GM19239 (cell line): ENCODE results near the gene DNAJC3.
"Not testable (repeated sequence)": the region's sequence is repeated elsewhere in the genome, so short reads cannot be mapped to it uniquely, and the experiment has no call there.

ENCODE experiments used
- DNase-seq: peaks from one replicate; pipeline ENCODE4 v3.0.0; 2011; ENCODE audit warnings: low spot score; ENCODE audit not compliant: insufficient read length
- FAIRE-seq: peaks from 2 replicates; lab custom pipeline; 2011; peaks lifted over from hg19 to GRCh38; lab: Jason Lieb, UNC

DNAJC3 gene

DNA sequence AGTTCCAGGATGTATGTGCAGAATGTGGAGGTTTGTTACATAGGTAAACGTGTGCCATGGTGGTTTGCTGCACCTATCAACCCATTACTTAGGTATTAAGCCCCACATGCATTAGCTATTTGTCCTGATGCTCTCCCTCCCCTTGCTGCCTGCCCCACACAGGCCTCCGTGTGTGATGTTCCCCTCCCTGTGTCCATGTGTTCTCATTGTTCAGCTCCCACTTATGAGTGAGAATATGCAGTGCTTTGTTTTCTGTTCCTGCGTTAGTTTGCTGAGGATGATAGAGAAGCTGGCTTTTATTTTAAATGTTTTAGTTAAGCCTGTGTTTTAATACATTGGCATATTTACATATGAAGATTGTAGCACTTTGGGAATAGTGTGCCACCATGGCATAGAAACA lies 85.7 kb downstream of the DNAJC3 start:
- DNase-seq, FAIRE-seq: not testable (repeated sequence)

DNA sequence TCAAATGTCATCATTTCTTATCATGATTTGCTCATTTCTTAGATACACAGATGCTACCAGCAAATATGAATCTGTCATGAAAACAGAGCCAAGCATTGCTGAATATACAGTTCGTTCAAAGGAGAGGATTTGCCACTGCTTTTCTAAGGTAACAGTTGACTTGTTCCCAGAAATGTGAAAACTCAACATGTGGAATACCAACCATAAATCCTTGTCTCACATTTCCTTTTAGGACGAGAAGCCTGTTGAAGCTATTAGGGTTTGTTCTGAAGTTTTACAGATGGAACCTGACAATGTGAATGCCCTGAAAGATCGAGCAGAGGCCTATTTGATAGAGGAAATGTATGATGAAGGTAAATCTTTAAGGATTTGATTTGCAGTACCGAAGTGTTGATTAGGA lies 86.7 kb downstream of the DNAJC3 start:
- DNase-seq: no peak
- no peak for FAIRE-seq

DNA sequence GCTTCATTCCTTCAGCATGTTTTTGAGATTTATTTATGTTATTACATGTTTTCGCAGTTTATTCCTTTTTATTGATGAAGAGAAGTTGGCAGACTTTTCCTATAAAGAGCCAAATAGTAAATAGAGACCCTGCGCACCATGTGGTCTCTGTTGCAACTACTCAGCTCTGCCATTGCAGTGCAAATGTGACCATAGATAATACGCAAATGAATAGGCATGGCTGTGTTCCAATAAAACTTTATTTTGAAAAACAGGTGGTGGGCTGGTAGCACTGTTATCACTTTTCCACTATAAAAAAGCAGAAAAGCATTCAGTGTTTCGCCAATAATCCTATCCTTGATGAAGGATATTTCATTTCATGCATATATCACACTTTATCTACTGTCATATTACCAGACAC lies 95.0 kb downstream of the DNAJC3 start:
- DNase-seq (no peak), FAIRE-seq (no peak)

DNA sequence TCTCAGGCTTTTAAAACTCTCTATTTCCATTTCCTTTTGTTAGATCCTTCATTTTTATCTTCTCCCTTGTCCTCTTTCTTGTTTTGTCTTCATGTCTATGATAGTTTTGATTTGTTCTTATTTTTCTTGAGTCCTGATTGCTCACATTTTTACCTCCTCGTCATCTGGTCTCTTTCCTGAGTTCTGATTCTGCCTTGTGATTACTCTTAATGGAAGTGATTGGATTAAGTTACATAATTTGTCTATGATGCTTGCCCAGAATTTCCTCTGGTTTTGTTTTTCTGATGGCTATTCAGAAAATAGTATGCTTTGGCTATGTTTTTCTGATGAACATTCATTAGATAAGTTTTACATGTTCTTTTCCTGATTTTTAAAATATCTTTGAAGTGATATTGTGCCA lies 102.6 kb downstream of the DNAJC3 start:
- FAIRE-seq: no peak
- no peak for DNase-seq

DNA sequence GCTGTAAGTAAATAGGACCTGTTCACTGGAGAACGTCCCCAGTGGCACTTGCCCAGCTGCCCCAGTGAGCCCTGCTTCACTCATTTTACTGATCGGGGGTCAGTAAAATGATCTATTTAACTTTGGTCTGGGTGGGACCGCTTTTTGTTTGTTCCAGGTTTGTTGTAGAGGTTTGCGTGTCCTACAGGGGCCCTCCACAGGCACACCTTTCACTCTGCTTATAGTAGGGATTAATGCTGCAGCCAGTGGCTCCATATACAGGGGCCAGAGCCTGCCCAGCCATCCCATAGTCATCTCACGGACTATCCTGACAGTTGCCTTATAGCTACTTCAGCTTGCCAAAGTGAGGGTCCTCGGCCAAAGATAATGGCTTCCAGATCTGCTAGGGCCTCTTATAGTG lies 104.1 kb downstream of the DNAJC3 start:
- FAIRE-seq: no peak
- no peak for DNase-seq

DNA sequence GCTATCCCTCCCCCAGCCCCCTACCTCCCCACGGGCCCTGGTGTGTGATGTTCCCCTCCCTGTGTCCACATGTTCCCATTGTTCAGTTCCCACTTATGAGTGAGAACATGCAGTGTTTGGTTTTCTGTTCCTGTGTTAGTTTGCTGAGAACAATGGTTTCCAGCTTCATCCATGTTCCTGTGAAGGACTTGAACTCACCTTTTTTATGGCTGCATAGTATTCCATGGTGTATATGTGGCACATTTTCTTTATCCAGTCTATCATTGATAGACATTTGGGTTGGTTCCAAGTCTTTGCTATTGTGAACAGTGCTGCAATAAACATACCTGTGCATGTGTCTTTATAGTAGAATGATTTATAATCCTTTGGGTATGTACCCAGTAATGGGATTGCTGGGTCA lies 105.0 kb downstream of the DNAJC3 start:
- not testable (repeated sequence) for FAIRE-seq, DNase-seq

DNA sequence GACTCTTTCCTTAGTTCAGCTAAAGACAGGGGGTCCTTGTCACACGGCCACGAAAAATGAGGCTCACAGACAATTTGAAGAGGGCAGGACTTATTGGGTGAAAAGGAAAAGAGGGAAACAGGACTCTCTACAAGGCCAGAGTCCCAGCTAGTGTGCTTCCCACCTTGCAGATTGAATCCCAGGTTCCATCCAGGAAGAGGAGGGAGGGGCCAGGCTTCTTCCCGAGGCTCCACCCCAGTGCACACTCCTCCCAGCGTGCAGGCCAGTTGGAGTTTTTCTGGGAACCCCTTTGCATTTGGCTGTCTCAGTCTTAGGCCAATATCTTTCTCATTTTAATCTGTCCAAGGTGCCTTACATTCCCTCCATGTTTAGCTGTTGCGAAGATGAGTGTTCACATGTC lies 106.8 kb downstream of the DNAJC3 start:
- DNase-seq: no peak
- no peak for FAIRE-seq

DNA sequence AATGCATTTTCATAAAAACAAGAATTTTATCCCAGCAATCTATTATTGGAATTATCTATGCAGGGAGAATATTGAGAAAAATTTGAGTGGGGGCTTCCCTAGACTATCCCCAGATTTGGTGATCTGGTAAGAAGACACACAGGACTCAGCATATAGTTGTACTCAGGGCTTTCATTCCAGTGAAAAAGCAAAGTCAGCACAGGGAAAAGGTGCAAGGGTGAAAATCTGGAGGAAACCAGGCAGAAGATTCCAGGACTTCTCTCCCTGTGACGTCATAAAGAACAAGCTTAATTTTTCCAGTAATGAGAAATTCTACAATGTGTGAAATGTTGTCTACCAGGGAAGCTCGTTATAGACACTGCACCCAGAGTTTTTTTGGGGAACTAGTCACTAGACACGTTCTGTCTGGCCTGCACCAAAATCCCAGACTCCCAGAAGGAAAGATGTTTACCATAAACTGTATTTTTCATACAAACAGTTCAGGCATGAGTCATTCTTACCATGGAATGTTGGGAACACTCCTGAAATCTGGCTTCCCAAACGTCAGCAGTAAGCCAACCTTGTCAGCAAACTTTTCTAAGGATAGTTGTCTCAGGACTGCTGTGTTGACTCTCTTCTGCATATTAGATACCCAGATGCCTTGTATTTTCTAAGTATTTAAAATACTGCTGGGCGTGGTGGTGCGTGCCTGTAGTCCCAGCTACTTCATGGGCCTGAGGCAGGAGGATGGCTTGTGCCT lies 107.4 kb downstream of the DNAJC3 start:
- no peak for FAIRE-seq

DNA sequence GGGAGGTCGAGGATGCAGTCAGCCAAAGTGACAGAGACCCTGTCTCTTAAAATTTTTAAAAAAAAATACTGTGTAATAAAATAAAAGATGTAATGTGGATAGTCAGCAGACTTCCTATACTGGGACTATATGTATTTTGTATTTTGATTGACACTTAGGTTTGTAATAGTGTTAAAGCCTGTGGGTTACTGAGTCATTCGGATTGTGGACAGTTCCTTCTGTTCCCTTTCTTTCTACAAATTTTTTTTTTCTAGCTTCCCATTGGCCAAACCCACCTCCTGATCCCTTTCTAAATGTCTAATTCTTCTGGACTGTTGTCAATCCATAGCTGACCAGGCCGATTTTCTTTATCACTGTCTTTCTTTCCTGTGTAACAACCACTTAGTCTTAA lies 108.0 kb downstream of the DNAJC3 start:
- DNase-seq (no peak), FAIRE-seq (no peak)

More for the DNA sequence above, 107.4 kb downstream of the DNAJC3 start:
- DNase-seq: no peak

DNA sequence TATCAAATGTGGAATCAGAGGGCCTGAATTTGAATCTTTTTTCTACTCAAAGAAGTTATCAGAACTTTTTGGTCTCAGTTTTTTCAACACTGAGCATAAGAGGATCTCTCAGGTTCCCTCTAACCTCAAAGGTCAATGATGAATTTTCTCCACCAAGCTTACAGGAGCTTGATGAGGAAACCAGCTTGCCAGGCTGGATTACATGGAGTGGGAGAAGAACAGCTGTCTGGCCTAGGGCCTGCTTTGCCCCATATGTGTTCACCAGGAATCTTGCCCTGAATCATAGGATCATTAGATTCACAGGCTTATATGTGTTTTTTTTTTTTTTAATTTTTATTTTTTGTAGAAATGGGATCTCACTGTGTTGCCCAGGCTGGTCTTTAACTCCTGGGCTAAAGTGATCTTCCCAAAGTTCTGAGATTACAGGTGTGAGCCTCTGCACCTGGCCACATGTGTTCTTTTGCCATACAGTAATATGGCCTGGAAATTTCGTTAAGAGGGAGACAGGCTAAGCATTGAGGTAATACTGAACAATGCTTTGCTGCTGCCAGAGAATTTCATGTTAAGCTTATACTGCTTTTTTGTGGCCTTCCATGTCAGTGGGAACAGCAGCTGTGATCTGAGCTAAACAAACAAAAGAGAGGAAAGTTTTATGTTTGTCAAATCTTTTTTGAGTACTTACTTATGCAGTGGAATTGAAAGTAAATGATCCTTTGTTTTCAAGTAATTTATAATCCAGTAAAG lies 110.6 kb downstream of the DNAJC3 start:
- no peak for FAIRE-seq
- no peak for DNase-seq

DNA sequence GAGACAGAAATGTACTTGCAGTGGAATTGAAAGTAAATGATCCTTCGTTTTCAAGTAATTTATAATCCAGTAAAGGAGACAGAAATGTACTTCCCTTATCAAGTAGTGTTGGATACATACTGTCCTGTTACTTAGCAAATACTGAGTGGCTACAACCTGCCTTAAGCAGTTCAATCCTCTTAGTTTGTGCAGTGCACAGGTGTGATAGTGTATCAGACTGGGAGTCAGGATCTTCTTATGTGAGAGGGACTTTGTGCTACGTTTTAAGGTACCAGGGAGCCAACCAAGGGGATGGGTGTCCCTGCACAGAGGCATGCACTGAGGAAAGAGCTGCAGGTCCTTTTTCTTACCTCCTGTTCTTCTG lies 111.1 kb downstream of the DNAJC3 start:
- DNase-seq: no peak

DNA sequence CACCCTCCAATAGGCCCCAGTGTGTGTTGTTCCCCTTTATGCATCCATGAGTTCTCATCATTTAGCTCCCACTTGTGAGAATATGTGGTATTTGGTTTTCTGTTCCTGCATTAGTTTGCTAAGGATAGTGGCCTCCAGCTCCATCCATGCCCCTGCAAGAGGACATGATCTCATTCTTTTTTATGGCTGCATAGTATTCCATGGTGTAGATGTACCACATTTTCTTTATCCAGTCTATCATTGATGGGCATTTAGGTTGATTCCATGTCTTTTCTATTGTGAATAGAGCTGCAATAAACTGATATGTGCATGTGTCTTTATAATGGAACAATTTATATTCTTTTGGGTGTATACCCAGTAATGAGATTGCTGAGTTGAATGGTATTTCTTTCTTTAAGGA lies 112.4 kb downstream of the DNAJC3 start:
- FAIRE-seq, DNase-seq: not testable (repeated sequence)

More for the DNA sequence above, 111.1 kb downstream of the DNAJC3 start:
- FAIRE-seq: no peak

DNA sequence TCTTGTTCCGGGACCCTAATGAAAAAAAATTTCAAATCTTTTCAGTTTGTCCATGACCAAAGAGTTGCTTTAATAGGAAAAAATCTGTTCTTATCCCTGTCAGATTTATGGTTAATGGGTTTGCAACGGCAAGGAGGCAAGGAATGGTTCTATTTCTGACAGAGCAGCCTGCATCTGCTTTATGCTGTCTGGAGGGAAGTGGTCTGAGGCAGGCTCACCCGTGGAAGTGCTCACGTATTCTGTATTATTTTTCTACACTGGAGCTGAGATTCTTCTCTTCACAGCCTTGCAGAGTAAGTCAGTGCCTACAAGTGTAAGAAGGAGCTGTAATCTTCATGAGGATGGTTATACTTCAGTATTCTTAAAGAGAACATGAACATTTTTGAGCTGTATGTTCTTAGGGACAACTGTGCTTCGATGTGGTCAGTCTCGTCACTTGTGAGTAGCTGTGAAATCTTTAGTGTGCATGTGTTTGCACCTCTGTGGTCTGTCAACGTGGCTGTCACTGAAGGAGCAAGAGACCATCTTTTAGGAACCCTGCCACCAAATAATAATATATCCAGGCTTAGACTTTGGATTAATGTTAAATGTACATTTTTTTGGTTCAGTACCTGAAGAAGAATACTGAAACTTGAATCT lies 114.3 kb downstream of the DNAJC3 start:
- FAIRE-seq (no peak), DNase-seq (no peak)

DNA sequence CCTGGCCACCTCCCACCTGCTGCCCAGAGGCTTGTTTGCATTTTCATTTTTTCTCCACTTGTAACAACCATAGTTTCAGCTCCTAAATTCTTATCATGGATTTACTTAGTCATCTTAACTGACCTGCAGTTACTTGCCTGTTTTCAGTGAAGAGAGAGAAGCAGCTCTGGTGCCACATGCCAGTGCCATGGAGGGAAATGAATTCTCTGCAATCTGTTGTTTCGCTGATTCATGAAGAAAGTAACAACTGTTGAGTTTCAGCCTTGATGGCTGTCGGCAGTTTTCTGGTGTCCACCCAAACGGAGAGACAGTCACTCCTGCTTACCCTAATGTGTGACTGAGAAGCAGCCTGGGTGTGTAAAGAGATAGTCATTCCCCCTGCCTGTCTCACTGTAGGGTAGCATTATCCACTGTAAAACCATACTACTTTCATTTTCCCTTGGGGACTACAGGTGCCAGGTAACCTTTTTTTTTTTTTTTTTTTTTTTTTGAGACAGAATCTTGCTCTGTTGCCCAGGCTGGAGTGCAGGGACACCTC lies 116.1 kb downstream of the DNAJC3 start:
- DNase-seq (no peak), FAIRE-seq (no peak)

DNA sequence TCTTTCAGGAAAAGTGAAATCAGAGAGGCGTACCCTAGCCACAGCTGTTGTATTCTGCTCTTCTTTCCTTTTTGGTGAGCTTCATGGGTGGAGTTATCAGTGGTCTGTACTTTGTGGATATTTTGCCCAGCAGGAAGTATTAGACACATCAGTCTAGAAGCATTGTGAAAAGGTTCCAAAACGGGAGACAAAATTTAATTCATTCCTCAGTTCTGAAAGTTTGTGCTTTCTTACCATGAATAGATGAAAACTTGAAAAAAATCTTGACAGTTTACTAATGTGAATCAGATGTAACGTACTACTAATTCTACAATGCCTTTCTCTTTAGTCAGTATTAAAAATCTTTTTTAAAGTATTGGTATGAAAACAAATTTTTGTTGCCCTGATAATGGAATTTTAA lies 116.8 kb downstream of the DNAJC3 start:
- DNase-seq (no peak), FAIRE-seq (no peak)

DNA sequence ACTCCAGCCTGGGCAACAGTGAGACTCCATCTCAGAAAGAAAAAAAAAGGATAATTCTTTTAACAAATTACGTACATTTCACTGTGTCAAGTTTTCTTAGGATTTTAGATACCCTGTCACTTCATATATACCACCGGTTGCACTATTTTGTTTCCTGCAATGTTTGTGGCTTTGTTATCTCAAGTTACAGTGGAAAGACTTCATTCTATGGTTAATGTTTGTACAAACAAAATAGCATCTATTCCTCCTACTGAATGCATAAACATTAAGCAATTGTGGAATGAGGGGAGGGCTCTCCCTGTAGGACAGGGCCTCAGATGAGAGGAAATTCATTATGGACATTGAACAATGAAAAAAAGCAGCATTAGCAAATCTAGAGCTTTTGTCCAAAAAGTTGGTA lies 120.1 kb downstream of the DNAJC3 start:
- no peak for FAIRE-seq

DNA sequence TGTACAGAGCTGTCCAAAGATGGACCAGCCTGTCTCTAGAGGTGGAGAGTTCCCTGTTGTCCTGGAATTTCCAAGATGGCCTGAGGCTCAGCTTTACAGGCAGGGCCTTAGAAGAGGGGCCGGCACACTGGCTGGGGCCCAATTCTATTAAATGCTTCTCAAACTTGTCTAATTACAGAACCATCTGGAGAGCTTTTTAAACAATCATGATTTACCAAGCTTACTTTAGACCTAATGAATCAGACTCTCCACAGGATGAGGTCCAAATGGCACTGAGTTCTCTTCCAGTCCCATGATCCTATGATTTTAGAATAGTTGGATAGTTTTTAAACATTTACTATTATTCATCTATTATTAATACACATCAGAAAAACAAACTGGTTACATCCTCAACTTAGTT lies 123.5 kb downstream of the DNAJC3 start:
- DNase-seq (no peak), FAIRE-seq (no peak)

More for the DNA sequence above, 120.1 kb downstream of the DNAJC3 start:
- no peak for DNase-seq

DNA sequence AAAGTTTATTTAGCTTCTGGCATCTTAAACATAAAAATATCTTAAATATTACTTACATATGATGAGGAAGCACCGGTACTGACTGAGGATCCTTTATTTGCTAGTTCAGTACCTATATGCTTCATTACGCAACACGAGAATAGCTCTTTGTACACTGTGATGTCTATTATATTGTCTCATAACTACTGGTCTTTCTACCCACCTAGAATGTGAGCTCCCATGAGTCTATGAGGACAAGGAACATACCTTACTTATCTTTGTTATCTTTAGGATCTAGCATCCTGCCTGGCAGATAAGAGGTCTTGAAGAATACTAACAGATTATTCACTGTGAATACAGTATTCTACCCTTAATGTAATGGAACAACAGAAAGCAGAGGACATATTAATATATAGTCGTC lies 124.9 kb downstream of the DNAJC3 start:
- no peak for DNase-seq
- no peak for FAIRE-seq

DNA sequence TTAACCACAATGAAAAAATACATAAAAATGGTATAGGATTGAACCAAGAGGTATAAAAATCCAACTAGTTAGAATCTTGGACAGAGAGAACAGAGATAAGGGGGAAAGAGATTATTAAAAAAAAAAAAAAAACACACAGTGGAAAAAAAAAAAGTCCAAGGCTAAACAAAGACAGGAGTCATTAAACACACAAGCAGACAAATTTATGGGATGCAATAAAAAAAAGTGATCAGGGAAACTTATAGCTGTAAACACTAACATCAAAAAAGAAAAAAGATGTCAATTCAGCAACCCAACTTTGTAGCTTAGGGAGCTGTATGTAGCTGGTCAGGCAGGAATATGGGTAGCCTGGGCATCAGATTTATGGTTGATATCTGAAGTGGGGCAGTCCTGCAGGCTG lies 129.0 kb downstream of the DNAJC3 start:
- DNase-seq (no peak), FAIRE-seq (no peak)

DNA sequence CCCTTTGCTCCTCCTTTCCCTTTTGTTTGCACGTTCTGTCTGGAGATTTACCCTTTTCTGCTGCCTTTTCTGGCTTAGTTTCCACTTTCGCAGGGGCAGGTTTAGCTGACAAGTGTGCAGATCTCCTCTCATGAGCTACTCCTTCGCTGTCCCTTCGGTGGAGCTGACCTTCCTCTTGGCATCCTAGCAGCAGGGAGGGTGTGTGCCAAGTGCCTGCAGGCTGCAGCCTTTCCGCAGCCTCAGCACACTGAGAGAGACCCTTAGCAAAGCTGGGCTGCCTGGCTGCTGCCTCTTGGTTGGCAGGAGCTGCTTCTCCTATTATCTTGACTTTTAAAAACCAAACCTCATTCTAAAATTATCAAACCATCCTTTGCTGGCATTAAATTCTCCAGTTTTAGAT lies 132.5 kb downstream of the DNAJC3 start:
- DNase-seq (no peak), FAIRE-seq (no peak)

DNA sequence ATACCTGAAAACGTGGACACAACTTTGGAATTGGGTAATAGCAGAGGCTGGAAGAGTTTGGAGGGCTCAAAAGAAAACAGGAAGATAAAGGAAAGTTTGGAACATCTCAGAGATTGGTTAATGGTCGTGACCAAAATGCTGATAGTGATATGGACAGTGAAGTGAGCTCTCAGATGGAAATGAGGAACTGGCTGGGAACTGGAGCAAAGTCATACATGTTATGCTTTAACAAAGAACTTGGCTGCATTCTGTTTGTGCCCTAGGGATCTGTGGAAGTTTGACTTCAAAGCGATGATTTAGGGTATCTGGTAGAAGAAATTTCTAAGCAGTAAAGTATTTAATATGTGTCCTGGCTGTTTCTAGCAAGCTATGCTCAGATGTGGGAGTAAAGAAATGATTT lies 136.2 kb downstream of the DNAJC3 start:
- DNase-seq: no peak
- no peak for FAIRE-seq
